Measurements from ENCODE around the gene IQUB.
"Not testable (repeated sequence)": the region's sequence is repeated elsewhere in the genome, so short reads cannot be mapped to it uniquely, and the experiment has no call there.

IQUB gene

GRCh38 chr7:123485721-123486120 lies 48.7 kb downstream of the IQUB start:
- no peak for DNase-seq (ENCODE audit: low spot score)
- no peak overlapping the region for H3K4me3 ChIP-seq
- H3K27ac ChIP-seq = no peak overlapping the region
- no peak for TF ChIP-seq CTCF (IDR thresholded peaks at IDR 0.05)

- no peak for TF ChIP-seq CTCF (IDR thresholded peaks at IDR 0.05)
- Histone ChIP-seq H3K4me3 (no peak overlapping the region), H3K27ac (no peak overlapping the region)
- no peak for DNase-seq (ENCODE audit: low spot score)
Measured at GRCh38 chr7:123485187-123485586, 49.2 kb downstream of the IQUB start.

GRCh38 chr7:123484199-123484598 lies 50.2 kb downstream of the IQUB start:
- no peak for DNase-seq (ENCODE audit: low spot score)
- Histone ChIP-seq H3K27ac (no peak overlapping the region), H3K4me3 (no peak overlapping the region)
- TF ChIP-seq CTCF (IDR thresholded peaks at IDR 0.05) = no peak

- TF ChIP-seq CTCF (IDR thresholded peaks at IDR 0.05) = no peak
- H3K27ac ChIP-seq = no peak overlapping the region
- DNase-seq (ENCODE audit: low spot score) = no peak
- no peak overlapping the region for H3K4me3 ChIP-seq
Measured at GRCh38 chr7:123480107-123480506, 54.3 kb downstream of the IQUB start.

- not testable (repeated sequence) for H3K4me3 ChIP-seq; DNase-seq (ENCODE audit: low spot score); H3K27ac ChIP-seq
Measured at GRCh38 chr7:123478056-123478455, 56.3 kb downstream of the IQUB start.

- H3K27ac ChIP-seq = no peak overlapping the region
- no peak overlapping the region for H3K4me3 ChIP-seq
- DNase-seq (ENCODE audit: low spot score) = no peak
- no peak for TF ChIP-seq CTCF (IDR thresholded peaks at IDR 0.05)
Measured at GRCh38 chr7:123472750-123473445, 61.5 kb downstream of the IQUB start.

- Histone ChIP-seq H3K4me3 (no peak overlapping the region), H3K27ac (no peak overlapping the region)
- DNase-seq (ENCODE audit: low spot score) = no peak
- TF ChIP-seq CTCF (IDR thresholded peaks at IDR 0.05) = no peak
Measured at GRCh38 chr7:123472327-123472726, 62.1 kb downstream of the IQUB start.

Data from coronary artery (tissue), 2 donors.